ENCODE data around the gene TMEM72. TPM values are rescaled to one million over a fixed set of nuclear protein-coding genes. Genes with fewer than 3 reads are reported as not detected.

The TMEM72 gene
- total RNA-seq, 1 experiment from 2014 or later, result not detected

GRCh38 chr10:44920252-44920651, 9.1 kb downstream of the TMEM72 start:
- ChIA-PET POLR2A (no interaction called here), RAD21 (ENCODE audit: low non-redundant PET in 1 of 2, low total read pairs in 2 of 2, uncharacterized antibody in 2 of 2, unreplicated experiment in 2 of 2) (interaction anchor here in 1 of 2 experiments (0.6 kb wide), 1 partner anchor 18 kb away, joined by 3 read pairs; no protein-coding TSS in a partner anchor), CTCF (no interaction called here)
- Histone ChIP-seq H3K79me2 (ENCODE audit: insufficient read depth, low read length) (no peaks in the 10 kb centered on the region), H3K9ac (ENCODE audit: low read length) (no peak overlapping the region), H3K9me2 (ENCODE audit: insufficient read depth) (no peaks in the 10 kb centered on the region), H3K4me1 (ENCODE audit: control insufficient read depth in 1 of 2, insufficient read depth in 2 of 2, low read length in 2 of 2) (no peaks in the 10 kb centered on the region), H3K9me3 (ENCODE audit: control insufficient read depth in 1 of 2, insufficient read depth in 1 of 2, low read depth in 1 of 2, low read length in 2 of 2) (no peaks in the 10 kb centered on the region), H3K4me3 (replicated peaks in 1 of 2; ENCODE audit: low read depth in 1 of 2, low read length in 2 of 2) (no peak overlapping the region), H4K20me1 (ENCODE audit: insufficient read depth) (no peaks in the 10 kb centered on the region), H3K27me3 (ENCODE audit: insufficient read depth, low read length) (no peaks in the 10 kb centered on the region), H3K36me3 (ENCODE audit: control insufficient read depth in 1 of 2, insufficient read depth in 2 of 2, low read length in 2 of 2) (no peaks in the 10 kb centered on the region), H2AFZ (ENCODE audit: low read depth, low read length, poor library complexity, severe bottlenecking) (no peak overlapping the region), H3K27ac (ENCODE audit: low read depth, low read length) (no peak overlapping the region), H3K4me2 (ENCODE audit: low read length) (no peak overlapping the region)
- BruUV-seq (replicated peaks), result no TSS peak
- no peak for ATAC-seq
- TF ChIP-seq POLR2AphosphoS5 (IDR thresholded peaks at IDR 0.05; ENCODE audit: low read depth, low read length) (no peak), YY1 (IDR thresholded peaks at IDR 0.05; ENCODE audit: extremely low read depth, insufficient replicate concordance, low read depth, low read length) (no peak), SP1 (IDR thresholded peaks at IDR 0.05; ENCODE audit: low read depth) (no peak), ATF3 (IDR thresholded peaks at IDR 0.05) (no peak), EZH2phosphoT487 (IDR thresholded peaks at IDR 0.05; ENCODE audit: borderline replicate concordance) (no peak), RAD21 (IDR thresholded peaks at IDR 0.05; ENCODE audit: low read depth) (no peak), REST (IDR thresholded peaks at IDR 0.05; ENCODE audit: low read depth) (no peak), FOSL1 (IDR thresholded peaks at IDR 0.05; ENCODE audit: low read depth) (no peak), ELF1 (IDR thresholded peaks at IDR 0.05; ENCODE audit: borderline replicate concordance, low read depth) (no peak), SIN3A (IDR thresholded peaks at IDR 0.05; ENCODE audit: low read depth) (no peak), TCF7L2 (IDR thresholded peaks at IDR 0.05; ENCODE audit: borderline replicate concordance, extremely low read depth, insufficient read depth, insufficient read length) (no peak), EGR1 (IDR thresholded peaks at IDR 0.05; ENCODE audit: low read depth) (no peak), CEBPB (IDR thresholded peaks at IDR 0.05; ENCODE audit: low read depth) (no peak), EZH2 (IDR thresholded peaks at IDR 0.05) (no peak), SRF (IDR thresholded peaks at IDR 0.05; ENCODE audit: low read depth) (no peak), JUND (IDR thresholded peaks at IDR 0.05) (no peak), ZFX (IDR thresholded peaks at IDR 0.05) (no peak), POLR2A (IDR thresholded peaks at IDR 0.05; ENCODE audit: borderline replicate concordance, extremely low read depth, insufficient read depth, insufficient read length) (no peak)
- DNase-seq (ENCODE audit: low read depth, low spot score), result no peak
- intact Hi-C loops (cut with micrococcal nuclease), result no loop called here

Data from HCT116 (cell line).